GM18517 (cell line): ENCODE data around the gene PAX5.
A peak's percentile ranks its signal among the peaks of the same experiment; 100 is the strongest.

Source experiments
- ATAC-seq: cut with Tn5 transposase; IDR thresholded peaks from one replicate; pipeline ENCODE4 v1.9.1; 2021; ENCODE audit warnings: mild to moderate bottlenecking, moderate library complexity; ENCODE audit not compliant: unreplicated experiment

The PAX5 gene

GRCh38 chr9:37037503-37038301, 3.6 kb upstream of the PAX5 start:
- no peak for ATAC-seq

DNA sequence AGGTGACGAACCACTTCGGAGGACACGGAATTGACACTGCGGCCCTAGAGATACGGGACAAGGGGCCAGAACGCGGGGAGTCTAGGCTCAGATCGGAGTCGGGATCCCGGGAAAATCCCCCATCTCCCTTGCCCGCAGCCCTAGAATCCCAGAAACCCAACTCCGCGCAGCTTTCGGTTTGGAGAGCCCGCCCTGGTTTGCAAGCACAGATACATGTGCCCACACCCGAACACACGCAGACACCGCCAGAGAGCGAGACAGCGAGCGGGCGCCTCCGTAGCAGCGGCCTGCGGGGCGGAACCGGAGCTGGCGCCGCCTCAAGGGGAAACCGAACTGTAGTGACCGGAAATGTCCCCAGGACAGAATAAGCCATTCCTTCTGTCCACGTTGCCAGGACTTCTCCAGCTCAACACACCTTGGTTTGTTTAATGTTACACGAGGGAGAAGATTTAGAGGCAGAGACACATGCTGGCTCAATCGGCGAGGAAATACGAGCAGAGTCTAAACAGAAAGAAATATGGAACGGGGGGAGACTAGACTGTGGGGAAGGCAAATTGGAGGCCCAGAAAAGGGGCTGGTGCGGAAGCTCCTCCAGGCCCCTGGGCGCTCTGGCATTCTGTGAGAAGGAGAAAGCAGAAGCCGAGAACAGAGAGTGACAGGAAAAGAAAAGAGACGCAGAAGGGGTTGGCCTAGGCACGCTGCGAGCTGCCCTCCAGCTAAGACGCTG, 2.9 kb upstream of the PAX5 start:
- ATAC-seq, result no peak

DNA sequence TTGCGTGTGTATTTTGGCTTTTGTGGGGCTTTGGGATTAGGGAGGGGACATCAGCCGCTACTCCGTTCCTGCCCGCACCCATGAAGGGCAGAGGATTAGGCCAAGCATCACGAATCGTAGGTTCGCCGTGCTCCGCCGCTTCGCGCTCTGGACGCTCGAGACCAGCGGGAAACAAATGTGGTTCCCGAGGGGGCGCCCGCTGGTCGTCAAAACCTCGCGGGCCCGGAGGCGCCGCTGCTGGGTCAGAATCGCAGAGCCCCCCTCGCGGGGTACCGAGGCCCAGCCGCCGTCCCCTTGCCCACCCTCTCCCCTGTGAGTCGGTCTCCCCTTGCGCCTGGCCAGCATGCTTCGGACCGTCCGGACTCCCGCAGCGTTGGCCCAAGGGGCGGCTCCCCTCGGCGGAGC, 2.3 kb upstream of the PAX5 start:
- no peak for ATAC-seq

DNA sequence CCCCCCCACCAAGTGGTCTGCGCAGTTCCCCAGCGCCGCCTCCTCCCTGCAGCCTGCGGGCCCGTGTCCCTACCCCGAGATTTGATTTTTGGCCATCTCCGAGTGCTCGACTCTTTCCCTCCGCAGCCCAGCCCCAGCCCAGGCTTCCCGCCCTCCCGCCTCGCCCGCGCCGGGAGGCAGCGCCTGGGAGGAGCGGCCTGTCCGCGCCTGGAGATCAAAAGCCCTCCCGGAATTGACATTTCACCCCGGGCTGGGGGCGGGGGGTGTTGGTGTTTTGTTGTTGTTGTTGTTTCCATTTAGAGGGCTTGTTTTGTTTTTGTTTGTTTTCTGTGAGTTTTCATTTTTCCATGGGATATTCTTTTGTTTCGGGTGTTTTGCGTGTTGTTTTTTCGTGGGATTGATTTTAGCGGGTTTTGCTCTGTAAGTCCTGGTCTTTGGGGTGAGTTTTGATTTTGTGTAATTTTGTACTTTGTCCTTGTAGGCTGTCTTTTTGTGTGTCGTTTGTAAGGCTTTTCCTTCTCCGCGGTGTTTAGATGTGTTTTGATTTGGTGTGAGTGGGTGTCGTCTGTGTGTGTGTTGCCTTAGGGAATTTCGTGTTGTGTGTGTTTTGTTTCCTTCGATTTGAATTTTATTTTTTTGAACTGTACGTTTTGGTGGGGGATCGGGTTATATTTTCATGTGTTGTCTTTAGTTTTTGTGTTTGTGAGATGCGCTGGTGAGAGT, 1.7 kb upstream of the PAX5 start:
- ATAC-seq, result no peak

GRCh38 chr9:37034938-37035647, 1.0 kb upstream of the PAX5 start:
- no peak for ATAC-seq

- peak; percentile 25 for ATAC-seq
These were observed 353 bp upstream of the PAX5 start for GRCh38 chr9:37034305-37034937.

- no peak for ATAC-seq
These were observed 927 bp downstream of the PAX5 start for GRCh38 chr9:37033141-37033540.

DNA sequence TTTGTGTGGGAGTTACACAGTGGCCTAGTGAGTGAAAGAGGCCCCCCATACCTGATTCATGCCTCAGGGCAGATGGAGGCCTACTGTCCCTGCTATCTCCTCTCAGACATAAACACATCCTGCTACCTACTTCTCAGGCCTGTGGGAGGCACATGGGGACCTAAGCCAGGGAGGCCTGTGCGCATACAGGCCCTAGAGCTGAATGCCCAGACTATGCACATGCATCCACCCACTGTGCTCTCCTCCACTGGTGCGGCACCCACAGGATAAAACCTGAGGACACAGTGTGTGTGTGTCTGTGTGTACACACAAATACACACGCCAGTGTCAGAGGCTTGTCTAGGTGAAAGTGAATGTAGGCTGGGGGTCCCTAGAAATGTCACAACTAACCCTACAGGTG, 1.4 kb downstream of the PAX5 start:
- no peak for ATAC-seq

DNA sequence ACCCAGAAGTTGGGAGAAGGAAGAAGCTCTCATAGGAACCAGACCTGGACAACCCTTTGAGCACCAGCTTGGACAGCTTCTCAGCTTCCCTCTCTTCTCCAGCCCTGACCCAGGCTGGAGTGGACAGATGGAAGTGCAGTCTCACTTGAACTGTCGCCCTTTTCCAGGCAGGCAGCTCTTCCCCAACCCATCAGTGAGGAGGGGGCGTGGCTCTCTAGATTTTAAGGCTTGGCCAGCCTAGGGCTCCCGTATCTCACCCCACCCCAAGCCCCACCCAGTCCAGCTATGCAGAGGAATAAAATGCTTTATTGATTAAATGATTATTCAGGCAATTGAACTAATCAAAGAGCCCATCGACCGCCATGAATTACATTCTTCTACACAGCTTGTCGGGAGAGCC, 2.2 kb downstream of the PAX5 start:
- ATAC-seq, result no peak

GRCh38 chr9:37031081-37031480, 3.0 kb downstream of the PAX5 start:
- ATAC-seq, result no peak

- ATAC-seq, result no peak
These were observed 3.5 kb downstream of the PAX5 start for GRCh38 chr9:37030611-37030939.

- ATAC-seq, result no peak
These were observed 4.1 kb downstream of the PAX5 start for GRCh38 chr9:37029776-37030610.

DNA sequence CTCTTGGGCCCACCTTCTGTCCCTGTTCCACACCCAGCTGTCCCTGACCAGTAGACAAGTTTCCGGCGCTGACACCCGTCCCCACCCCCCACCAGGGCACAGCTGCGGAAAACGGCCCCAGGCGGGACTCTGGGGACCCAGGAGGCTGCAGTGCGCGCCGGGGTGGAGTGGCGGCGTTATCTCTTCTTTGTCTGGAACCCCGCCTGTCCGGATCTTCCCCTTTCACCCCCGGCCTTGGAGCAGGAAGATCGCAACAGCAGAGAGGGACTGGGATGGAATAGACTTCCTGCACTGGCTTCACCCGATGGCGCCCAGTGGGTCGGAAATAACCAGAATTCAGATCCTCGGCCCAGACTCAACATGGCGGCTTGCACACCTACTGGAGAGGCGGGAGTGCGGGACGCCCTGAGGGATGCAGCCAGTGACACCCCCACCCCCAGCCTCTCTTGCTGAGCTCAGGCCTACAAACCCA, 4.7 kb downstream of the PAX5 start:
- ATAC-seq, result no peak

GRCh38 chr9:37028420-37029031, 5.5 kb downstream of the PAX5 start:
- no peak for ATAC-seq

DNA sequence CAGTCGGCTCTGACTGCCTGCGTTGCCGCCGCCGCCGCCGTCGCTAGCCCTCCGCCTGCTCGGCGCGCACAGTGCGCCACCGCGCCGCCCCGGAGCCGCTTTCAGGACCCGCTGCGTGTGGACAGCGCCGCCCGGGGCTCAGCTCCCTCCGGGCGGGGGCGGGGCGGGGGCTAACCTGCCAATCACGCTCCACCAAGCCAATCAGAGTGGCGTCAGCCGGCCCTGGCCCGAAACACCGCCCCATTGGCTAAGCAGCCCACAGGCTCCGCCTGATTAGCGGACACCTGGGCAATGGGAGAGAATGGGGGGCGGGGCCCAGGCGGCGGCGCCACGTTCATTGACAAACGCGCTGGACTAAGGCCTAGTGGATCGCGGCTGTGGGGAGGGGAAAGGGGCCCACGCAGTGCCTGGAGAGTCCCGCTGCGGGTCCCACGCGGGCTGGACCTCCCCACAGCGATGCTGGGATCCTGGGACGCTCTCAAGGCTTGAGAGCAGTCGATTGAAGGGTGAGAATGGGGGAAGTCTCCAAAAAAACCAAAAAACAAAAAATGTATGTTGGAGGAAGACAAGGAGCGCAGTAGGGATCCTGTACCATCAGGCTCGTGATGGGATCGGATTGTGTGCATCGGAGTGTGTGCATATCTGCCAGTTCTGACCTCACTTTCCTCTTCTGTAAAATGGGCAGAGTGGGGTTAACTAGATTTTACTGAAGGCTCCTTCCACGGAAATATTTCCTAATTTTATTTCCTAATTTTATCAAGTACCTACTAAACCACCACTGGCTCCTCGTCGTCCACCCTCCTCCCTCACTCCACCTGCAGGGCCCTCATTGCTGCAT, 6.3 kb downstream of the PAX5 start:
- peak; percentile 65 for ATAC-seq

DNA sequence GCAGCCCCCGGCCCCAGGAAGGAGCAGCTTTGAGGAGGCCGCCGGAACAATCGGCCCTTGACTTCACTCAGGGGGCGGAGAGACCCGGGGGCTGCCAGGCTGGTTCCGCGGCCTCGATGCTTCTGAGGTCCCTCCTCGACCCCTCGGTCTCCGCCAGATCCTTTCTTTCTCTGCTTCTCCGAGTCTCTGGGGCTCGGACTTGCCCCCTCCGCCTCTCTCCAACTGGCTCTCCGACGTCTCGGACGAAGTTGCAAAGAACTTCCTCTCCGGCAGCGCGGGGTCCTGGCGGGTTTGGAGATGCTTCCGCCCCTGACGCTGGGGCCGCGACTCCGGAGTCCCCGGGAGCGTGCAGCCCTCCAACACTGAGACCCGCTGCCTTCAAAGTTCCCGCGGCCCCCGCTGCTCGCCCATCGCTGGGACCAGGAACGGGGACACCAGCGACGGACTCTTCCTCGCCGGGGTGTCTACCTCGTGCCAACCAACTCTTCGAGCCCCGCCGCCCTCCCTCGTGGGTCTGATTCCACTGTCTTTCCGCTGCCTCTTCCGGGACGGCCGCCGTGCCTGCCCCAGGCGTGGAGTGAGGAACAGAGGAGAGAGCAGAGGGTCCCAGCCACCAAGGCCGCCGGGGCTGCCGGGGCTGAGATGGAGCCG, 7.0 kb downstream of the PAX5 start:
- peak; percentile 16 for ATAC-seq

- ATAC-seq, result no peak
These were observed 7.7 kb downstream of the PAX5 start for GRCh38 chr9:37026113-37026930.
